Left ventricle myocardium inferior (tissue), 1 donor: ENCODE measurements around the gene PGRMC2. TPM values are rescaled to one million over a fixed set of nuclear protein-coding genes. Genes with fewer than 3 reads are reported as not detected.

Experiments
- DNase-seq: peaks from one replicate; pipeline ENCODE4 v3.0.0-alpha.2; 2020
- H3K27ac ChIP-seq: fragments of 200-600 bp; replicated peaks from 2 replicates; pipeline ENCODE4 v1.8.0; 2021
- H3K27me3 ChIP-seq: fragments of 200-600 bp; 2 replicates; pipeline ENCODE4 v1.8.0; 2021; ENCODE audit warnings: low read depth
- H3K36me3 ChIP-seq: fragments of 200-600 bp; 2 replicates; pipeline ENCODE4 v1.8.0; 2021
- H3K4me1 ChIP-seq: fragments of 200-600 bp; 2 replicates; pipeline ENCODE4 v1.8.0; 2021
- H3K4me3 ChIP-seq: fragments of 200-600 bp; 2 replicates; pipeline ENCODE4 v1.8.0; 2021; ENCODE audit warnings: mild to moderate bottlenecking, moderate library complexity
- H3K9me3 ChIP-seq: fragments of 200-600 bp; replicated peaks from 2 replicates; pipeline ENCODE4 v1.8.0; 2021
- intact Hi-C: fragments of 100-400 bp; cut with micrococcal nuclease; formaldehyde crosslinking; loops from one replicate; pipeline ENCODE4 v1.11.0; 2022
- total RNA-seq: library from RNA; stranded (reverse); fragmentation: NEBNext Ultra II Directional; extraction: Animal tissue kit (Norgen Biotek cat#: 25700); gene quantifications from one replicate; pipeline ENCODE4 v1.2.1, GENCODE V29; 2021
- TF ChIP-seq, protein P1 (sequence below): fragments of 200-600 bp; IDR thresholded peaks from 2 replicates; pipeline ENCODE4 v1.8.0; 2021; ENCODE audit warnings: antibody characterized with exemption, mild to moderate bottlenecking, borderline replicate concordance
- donor health status: DM: no; HTN: yes; CAD: no; lungs with severe emphysema.

The PGRMC2 gene
- total RNA-seq, 1 donor from 2014 or later: 65.4 TPM

DNA sequence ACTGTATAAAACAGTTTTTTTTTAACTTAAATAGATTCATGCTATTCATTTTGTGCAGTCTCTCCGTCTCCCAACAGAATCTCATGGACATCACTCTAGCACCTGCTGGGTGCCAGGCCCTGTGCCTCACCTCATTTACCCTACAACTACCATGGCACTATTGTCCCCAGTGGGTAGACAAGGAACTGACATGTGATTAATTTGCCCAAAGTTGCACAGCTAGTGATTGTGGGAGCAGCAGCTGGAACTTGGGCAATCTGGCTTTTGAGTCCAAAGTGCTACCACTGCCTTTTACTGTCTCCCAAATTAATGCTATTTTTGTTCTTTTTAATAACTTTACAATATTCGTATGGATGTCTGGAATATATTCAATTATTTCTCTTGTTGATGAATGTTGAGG is 11.2 kb upstream of the PGRMC2 start:
- H3K27ac ChIP-seq: no peak overlapping the region
- H3K36me3 ChIP-seq: no peaks in the 10 kb centered on the region
- no peak overlapping the region for H3K4me3 ChIP-seq
- peaks cover 4% of the 10 kb centered on the region for H3K4me1 ChIP-seq
- DNase-seq: no peak
- no peaks in the 10 kb centered on the region for H3K27me3 ChIP-seq
- intact Hi-C loops: no loop called here
- TF ChIP-seq, protein P1, sequence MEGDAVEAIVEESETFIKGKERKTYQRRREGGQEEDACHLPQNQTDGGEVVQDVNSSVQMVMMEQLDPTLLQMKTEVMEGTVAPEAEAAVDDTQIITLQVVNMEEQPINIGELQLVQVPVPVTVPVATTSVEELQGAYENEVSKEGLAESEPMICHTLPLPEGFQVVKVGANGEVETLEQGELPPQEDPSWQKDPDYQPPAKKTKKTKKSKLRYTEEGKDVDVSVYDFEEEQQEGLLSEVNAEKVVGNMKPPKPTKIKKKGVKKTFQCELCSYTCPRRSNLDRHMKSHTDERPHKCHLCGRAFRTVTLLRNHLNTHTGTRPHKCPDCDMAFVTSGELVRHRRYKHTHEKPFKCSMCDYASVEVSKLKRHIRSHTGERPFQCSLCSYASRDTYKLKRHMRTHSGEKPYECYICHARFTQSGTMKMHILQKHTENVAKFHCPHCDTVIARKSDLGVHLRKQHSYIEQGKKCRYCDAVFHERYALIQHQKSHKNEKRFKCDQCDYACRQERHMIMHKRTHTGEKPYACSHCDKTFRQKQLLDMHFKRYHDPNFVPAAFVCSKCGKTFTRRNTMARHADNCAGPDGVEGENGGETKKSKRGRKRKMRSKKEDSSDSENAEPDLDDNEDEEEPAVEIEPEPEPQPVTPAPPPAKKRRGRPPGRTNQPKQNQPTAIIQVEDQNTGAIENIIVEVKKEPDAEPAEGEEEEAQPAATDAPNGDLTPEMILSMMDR: no peak
- H3K9me3 ChIP-seq: no peaks in the 10 kb centered on the region

DNA sequence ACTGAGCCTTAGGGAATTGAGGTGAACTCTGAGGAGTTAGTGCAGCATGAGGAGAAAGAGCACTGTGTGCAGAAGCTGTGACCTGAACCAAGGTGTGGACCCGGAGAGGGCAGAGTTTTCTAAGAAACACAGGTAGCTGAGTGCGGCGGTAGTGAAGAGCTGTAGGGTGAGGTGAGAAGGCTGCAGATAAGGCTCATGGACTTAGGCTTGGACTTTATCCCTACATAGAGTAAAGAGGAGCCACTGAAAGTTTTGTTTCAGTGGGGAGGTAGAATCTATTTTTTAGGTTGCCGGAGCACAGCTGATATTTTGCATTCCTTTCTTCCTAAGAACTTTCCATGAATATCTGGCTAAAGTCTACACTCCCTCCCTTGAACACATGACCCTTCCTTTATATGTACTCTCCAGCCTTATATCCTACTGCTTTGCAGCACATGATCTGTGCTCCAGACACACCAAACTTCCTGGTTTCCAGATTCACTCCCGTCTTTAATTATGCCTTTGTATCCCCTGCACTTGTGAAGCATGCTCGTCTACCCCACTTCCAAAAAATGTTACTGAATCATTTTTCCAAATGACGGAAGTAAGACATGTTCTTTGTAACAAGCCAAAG is 10.6 kb upstream of the PGRMC2 start:
- Histone ChIP-seq H3K9me3 (no peaks in the 10 kb centered on the region), H3K27me3 (no peaks in the 10 kb centered on the region), H3K4me1 (no peaks in the 10 kb centered on the region), H3K36me3 (no peaks in the 10 kb centered on the region), H3K4me3 (no peak overlapping the region), H3K27ac (no peak overlapping the region)
- intact Hi-C loops: no loop called here
- no peak for DNase-seq
- TF ChIP-seq, protein P1: no peak

DNA sequence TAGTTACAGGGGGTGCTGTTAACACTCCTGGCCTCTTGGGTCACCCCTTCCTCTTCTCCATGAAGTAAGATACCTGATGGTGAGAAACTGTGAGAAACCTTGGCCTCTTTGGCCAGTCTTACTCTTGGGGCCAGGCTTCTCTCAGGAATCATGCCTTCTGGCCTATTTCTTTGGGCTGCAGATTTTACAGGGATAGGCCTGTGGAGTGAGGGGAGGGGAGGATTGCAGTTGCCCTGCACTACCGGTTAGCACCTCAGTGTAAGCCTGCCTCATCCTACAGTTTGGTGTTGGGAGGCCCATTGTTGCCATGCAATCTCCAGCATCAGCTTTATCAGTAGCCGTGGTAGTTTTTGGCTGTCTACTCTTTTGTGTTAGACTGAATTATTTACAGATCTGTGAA is 7.6 kb upstream of the PGRMC2 start:
- Histone ChIP-seq H3K4me3 (no peak overlapping the region), H3K27ac (peak overlapping the region; percentile 25), H3K27me3 (no peaks in the 10 kb centered on the region), H3K9me3 (no peaks in the 10 kb centered on the region), H3K36me3 (no peaks in the 10 kb centered on the region), H3K4me1 (no peaks in the 10 kb centered on the region)
- TF ChIP-seq, protein P1: no peak
- intact Hi-C loops: no loop called here
- no peak for DNase-seq

DNA sequence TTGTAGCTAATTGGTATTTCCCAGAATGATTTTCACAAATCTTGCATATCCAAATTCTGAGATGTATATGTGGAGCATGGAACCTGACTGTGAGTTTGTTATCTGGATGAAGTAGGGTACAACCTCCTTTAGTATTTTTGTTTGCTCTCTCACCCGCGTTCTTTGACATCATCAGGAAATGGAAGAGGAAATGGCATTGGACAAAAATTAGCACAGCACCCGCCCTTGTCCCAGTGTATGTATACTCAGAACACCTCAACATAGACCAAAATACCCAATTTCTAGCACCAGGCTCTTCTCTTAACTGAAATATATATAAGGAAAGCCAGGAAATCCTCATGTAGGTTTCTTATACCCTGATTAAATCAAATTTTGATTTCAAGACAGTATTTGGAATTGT is 6.9 kb upstream of the PGRMC2 start:
- TF ChIP-seq, protein P1: no peak
- H3K4me1 ChIP-seq: no peaks in the 10 kb centered on the region
- H3K9me3 ChIP-seq: no peaks in the 10 kb centered on the region
- H3K27ac ChIP-seq: peak overlapping the region; percentile 25
- H3K27me3 ChIP-seq: no peaks in the 10 kb centered on the region
- no peak overlapping the region for H3K4me3 ChIP-seq
- no peaks in the 10 kb centered on the region for H3K36me3 ChIP-seq
- DNase-seq: no peak
- intact Hi-C loops: no loop called here

DNA sequence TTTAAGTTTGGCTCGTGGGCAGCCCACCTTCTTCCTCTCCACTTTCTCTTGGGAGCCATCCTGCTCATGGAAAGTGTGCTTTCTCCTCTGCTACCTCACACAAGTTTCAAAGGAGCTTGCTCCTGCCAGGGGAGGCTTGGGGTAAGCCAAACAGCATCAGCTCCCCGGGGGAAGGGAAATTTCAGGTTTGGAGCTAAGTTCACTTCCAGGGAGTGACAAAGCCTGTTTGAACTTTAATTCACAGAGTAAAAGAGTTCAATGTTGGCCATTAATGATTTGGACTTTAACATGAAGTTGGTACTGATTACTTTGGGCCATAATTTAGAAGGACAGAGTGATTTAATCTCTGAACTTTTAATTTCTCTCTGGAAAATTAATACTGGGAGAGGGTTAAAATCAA is 4.7 kb upstream of the PGRMC2 start:
- TF ChIP-seq, protein P1: no peak
- Histone ChIP-seq H3K4me1 (peaks cover 13% of the 10 kb centered on the region), H3K4me3 (no peak overlapping the region), H3K9me3 (no peaks in the 10 kb centered on the region), H3K27me3 (no peaks in the 10 kb centered on the region), H3K27ac (no peak overlapping the region), H3K36me3 (no peaks in the 10 kb centered on the region)
- intact Hi-C loops: no loop called here
- no peak for DNase-seq
